NK-92 treated with Interleukin-12 subunit alpha and Interleukin-12 subunit beta, amount 100 ng/mL, for 24 hours (cell line): ENCODE results near the gene PTPRG.
"Not testable (repeated sequence)": the region's sequence is repeated elsewhere in the genome, so short reads cannot be mapped to it uniquely, and the experiment has no call there.

Experiments used
- DNase-seq: peaks from one replicate; lab custom pipeline; 2025; lab: John Stamatoyannopoulos, UW

Gene PTPRG

DNA sequence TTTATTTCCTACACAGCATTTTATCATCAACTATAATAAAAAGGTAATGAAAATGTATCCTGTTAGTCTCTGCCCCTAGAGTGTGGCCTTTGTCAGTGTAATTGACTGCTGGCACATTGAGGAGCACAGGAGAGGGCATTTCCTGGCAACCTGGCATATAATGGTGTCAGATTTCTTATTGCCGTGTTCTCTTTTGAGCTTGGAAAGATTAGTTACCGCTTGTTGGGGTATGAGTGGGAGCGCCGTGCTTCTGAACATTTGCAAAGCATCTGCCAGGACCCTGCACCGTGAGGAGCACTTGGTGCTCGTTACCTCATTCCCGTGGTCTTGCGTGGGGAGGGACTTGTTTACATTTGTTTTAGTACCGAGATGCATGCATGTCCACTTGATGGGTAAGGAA lies 124.4 kb downstream of the PTPRG start:
- no peak for DNase-seq

DNA sequence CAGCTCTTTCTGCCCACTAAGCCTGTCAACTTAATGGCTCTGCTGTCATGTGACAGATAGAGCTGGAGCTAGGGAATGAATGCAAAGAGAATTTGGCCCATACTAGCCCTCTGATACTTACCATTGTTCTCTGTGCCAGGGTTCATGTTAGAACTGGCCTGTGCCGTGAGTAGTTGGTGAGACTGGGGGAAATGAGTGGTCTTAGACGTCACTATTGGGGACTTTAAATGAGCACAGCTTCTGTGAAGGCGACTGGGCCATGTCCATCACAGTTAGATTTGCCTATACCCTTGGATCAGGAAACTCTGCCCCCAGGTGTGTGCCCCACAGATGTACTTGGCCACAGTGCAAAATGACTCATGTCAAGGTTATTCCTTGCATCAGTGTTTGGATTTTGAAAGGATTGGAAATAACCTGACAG lies 124.9 kb downstream of the PTPRG start:
- no peak for DNase-seq

DNA sequence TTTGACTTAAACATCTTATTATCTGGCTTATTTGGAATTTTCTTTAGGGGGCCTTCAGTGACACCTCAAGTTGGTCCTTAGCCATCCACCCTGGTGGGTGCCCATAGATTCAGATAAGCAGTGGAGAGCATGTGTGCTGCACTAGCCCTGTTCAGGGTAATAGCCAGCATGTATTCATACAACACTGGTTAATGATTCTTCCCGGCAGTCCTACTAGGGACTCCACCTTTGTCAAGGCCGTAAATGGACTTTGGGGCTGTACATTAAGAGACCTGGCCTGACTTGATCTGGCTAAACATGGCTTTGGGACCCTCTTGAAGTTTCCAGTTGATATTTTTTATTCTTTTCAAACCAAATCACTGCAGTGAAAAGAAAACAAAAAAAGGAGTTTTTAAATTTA lies 125.8 kb downstream of the PTPRG start:
- no peak for DNase-seq

DNA sequence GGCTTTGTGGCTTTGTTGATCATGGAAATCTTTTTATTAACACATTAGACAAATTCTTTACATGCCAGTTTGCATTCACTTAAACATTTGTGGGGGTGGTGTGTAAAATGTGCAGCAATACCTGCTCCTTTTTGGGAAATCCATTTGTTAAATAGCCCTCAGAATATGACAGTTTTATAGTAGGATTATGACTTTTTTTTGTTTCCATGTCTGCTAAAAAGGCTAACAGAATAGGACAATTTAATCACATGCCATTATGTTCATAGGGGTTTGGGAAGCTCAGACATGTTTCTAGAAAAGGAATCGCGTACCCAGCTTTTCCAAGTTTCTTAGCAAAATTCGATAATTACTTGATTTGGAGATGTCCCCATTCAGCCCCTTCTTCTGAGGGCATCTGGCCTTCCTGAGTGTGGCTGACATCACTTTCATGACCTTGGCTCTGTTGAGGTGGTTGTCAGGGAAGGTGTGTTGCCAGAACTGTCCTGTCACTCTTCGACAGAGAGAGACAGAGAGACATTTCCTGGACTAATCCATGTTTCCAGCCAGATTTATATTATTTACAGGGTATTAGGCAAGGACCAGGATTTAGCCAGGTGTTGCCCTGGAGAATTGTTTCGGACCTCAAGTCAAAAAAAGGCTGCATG lies 126.4 kb downstream of the PTPRG start:
- no peak for DNase-seq

DNA sequence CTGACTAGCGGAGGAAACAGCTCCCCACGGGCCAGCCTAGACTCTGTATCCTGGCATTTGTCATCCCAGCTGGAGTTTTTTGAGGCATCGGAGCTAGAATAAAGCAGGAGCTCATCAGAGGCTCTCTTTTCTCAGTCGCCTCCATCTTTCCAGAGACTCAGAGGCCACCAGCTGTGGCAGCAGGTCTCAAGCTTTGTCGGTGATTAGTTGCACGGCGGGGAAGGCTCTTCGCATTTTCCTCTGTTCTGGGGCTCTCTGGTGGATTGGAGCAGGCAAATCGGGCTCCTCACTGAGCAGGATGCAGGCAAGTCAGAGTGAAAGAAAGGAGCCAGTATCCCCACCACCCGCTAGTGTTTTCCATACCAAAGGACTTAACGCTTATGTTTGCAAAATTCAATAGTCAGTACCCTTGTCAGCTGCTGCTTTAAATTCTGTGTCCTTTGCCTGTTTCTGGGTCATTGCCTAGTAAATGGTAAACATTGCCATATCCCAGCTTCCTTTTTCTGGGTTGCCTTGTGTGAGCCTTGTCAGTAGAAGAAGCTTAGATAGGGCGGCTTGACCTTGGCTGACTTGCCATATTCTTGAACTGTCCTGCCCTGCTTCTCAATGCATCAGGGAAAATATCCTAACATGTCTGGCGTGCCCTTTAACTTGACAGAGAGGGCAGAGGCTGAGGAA lies 127.1 kb downstream of the PTPRG start:
- DNase-seq: no peak

DNA sequence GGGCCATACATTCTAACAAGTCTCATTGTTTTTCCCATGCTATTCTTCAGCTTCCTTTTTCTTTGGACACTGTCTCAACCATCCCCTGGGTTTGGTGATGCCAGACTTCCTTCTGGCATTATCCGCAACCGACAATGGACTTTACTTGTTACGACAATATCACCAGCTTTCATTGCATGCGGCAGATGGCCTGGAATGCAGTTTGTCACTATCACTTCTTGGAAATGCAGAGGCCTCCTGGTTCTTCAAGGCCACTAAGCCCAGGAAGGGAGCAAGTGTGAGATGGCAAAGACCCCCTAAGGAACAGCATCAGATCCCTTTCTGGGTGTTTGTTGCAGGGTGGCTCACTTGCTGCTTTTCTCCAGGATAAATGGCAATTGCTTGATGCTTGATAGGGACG lies 128.6 kb downstream of the PTPRG start:
- DNase-seq: no peak

DNA sequence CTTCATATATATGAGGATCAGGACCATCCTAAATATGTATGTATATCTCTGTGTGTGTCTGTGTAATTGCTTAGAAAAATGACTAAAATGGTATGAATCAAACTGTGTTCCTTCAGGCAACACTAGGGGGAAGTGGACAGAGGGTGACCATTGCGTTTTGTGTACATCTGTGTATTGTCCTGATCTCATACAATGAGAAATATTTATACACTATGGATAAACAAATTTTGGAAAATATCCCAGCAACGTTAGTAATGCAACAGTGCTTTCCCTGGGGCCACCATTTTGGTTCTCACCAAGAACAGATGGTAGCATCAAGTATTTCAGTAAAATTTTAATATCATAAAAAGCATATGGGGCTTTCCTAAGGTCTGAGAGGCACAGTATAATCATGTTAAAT lies 130.1 kb downstream of the PTPRG start:
- no peak for DNase-seq

DNA sequence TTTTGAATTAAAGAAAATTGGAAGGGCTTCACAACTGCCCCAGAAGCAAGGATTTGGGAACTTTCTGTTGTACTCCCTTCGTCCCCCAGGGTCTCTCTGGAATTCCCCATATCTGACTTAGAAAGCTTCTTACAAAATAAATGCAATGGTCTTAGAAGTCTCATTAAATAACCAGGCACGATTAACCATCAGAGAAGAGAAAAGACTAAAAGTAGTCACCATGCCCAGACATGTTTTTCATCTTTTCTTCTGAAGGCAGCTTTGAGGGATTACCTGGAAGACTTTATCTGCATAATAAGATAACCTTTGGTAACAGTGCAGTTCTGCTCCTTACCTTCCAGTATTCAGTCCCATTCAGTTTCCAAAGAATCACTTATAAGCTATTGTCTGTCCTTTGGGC lies 135.9 kb downstream of the PTPRG start:
- no peak for DNase-seq

DNA sequence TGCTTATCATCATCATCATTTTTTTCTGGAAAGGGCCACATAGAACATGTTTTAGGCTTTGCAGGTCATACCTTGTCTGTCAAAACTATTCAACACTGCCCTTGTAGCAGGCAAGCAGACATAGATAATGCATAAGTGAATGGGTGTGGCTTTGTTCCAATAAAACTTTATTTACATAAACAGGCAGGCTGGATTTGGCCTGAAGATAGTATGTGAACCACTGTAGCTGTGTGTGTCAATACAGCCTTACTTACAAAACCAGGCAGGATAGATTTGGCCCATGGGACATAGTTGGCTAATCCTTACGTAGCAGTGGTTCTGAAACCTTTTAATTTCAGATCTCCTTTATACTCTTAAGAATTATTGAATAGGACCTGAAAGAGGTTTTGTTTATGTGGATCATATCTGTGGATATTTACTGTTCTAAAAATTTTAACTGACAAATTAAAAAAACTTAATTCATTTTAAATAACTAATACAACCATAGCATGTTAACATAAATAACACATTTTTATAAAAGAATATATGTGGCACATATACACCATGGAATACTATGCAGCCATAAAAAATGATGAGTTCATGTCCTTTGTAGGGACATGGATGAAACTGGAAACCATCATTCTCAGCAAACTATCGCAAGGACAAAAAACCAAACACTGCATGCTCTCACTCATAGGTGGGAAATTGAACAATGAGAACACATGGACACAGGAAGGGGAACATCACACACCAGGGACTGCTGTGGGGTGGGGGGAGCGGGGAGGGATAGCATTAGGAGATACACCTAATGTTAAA lies 137.1 kb downstream of the PTPRG start:
- not testable (repeated sequence) for DNase-seq

DNA sequence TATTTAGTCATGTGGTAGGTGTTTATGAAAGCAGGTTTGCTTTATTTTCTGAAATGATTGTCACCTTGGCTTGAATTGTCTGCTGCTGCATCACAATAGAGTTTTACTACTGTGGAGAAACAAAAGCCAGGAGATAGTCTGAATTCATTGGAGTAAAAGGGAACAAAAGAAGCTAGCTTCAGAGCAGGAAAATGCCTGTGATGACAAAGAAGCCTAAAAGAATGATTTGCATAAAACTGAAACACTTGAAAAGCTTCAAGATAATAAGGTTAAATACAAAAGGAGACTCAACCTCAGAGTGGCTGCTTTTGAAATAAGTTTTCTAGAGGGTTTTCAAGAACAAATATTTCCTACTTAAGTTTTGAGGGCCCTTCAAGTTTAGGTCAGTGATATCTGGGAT lies 138.3 kb downstream of the PTPRG start:
- DNase-seq: no peak

DNA sequence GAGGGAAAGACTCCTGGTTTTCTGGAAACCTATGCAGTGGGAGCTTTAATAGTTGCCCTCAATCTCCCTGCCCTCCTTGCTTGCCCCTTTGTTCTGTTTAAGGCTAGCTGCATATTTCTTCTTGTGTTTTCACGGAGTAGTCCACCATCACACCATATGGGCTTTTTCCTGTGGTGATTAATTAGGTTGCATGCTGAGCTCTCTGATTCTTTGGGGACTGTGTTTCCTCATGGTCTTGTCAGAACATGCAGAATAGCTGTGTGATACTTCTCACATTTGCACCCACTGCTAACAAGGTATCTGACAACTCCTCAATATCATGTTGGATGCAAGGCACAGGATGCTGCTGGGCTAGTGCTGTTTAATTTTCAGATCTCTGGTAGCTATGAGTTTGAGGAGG lies 139.6 kb downstream of the PTPRG start:
- no peak for DNase-seq

DNA sequence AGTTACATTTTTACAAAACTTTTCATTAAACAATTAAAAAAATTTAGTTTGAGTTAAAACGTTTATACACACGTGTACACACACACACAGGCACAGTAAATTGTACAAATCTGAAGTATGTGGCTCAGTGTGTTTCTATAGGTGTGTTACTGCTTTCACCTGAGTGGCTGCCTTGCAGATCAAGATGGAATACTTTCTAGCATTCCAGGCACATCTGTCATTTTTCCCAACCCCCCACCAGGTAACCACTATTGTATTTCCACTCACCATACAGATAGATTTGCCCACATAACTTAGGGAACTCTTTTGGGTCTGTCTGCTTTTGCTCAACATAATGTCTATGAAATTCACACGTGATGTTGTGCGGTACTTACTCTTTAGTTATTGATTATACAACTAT lies 141.1 kb downstream of the PTPRG start:
- no peak for DNase-seq

DNA sequence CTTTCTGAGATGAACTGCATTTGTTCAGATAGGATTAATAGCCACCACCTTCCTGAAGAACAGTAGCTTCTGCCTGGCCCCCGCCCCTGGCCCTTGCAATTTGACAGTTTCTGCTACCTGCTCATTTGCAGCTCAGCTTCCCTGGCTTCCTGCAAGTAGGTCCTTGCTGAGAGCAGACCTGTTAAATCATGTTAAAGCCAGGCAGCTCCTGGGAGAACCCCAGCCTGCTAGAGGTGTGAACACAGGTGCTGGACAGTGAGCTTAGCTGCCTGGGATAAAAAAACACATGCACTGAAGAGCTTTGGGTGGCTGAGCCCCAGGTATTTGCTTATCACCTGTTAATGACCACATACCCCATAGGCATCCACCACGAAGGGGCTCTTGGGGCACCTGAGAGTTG lies 143.4 kb downstream of the PTPRG start:
- no peak for DNase-seq

DNA sequence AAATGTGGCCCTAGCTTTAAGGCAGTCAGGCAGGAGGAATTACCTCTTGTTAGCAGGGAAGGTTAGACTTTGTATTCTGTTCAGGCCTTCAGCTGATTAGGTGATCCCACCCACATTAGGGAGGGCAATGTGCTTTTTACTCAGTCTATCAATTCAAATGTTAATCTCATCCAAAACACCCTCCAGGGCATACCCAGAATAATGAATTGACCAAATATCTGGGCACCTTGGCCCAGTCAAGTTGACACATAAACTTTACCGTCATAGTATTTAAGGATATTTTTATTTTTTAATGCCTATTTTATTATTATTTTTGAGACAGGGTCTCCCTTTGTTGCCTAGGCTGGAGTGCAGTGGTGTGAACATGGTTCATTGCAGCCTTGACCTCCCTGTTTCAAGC lies 146.1 kb downstream of the PTPRG start:
- no peak for DNase-seq

DNA sequence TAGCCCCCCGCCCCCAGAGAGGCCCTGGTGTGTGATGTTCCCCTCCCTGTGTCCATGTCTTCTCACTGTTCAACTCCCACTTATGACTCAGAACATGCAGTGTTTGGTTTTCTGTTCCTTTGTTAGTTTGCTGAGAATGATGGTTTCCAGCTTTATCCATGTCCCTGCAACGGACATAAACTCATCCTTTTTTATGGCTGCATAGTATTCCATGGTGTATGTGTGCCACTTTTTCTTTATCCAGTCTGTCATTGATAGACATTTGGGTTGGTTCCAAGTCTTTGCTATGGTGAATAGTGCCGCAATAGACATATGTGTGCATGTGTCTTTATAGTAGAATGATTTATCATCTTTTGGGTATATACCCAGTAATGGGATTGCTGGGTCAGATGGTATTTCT lies 149.5 kb downstream of the PTPRG start:
- DNase-seq: not testable (repeated sequence)

DNA sequence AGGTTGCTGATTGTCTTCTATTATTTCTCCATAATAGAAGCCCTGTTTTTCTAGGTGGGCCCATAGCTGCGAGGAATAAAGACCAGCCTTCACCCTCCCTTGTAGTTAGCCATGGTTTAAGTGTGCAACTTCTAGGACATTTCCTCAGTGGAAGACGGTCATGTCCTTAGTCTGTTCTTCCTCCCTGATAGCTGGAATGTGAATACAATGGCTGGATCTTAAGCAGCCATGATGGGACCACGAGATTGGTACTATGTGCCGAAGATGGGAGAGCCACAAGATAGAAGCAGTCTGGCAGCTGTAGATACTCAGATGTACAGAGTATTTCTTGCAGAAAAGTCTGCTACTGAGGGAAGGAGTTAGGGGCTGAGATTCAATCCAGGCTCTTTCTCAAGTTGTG lies 152.9 kb downstream of the PTPRG start:
- DNase-seq: no peak

DNA sequence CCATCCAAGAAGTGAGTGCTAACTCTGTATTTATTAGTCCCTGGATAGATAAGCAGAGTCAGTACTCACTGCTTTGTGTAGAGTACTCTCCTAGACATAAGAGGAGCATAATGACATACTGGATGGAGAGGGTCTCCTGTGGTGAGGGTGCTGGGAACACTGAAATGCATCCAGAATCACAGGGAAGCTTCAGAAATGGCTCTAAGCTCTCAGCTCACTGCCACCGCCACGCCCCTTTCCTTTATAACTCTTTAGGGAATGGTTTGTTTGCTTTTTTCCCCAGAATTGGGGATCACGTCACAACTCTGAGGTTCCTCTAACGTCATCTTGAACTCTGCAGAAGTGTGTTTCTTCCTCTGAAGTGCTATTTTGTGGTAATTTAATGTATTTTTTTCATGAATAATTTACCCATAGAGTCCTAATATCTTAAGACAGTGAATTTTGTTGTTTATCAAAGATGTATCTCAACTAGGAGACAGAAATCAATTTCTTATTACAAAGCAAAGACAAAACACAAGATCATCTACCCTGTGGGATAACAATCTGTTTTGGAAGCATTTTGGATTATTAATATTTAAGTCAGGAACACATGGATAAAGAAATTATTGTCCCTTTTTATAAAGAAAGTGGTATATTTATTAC lies 154.6 kb downstream of the PTPRG start:
- no peak for DNase-seq

DNA sequence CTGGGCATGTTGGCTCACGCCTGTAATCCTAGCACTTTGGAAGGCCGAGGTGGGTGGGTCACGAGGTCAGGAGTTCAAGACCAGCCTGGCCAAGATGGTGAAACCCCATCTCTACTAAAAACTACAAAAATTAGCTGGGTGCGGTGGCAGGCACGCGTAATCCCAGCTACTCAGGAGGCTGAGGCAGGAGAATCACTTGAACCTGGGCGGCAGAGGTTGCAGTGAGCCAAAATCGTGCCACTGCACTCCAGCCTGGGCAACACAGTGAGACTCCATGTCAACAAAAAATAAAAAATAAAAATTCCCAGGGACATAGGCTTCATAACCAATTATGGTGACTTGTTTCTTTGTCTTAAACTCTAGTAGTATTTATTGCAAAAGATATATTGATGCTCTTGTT lies 155.3 kb downstream of the PTPRG start:
- DNase-seq: not testable (repeated sequence)

DNA sequence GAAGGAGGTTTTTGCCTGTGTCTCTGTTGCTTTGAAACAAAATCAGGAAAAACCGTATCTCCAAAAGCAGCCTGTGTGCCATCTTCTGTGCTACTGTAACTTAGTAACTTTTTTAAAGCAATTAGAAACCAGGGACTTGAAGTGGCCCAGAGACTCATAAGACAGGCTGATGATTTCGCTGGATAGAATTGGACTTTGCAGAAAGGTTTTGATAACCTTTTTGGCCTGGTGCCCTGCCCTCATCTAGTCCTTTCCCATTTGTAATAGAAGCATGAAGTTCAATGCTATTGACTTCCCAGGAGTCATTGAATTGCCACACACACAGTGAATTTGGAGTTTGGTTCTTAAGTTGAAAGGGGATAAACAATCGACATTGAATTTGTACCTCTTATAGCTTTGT lies 157.2 kb downstream of the PTPRG start:
- DNase-seq: no peak

DNA sequence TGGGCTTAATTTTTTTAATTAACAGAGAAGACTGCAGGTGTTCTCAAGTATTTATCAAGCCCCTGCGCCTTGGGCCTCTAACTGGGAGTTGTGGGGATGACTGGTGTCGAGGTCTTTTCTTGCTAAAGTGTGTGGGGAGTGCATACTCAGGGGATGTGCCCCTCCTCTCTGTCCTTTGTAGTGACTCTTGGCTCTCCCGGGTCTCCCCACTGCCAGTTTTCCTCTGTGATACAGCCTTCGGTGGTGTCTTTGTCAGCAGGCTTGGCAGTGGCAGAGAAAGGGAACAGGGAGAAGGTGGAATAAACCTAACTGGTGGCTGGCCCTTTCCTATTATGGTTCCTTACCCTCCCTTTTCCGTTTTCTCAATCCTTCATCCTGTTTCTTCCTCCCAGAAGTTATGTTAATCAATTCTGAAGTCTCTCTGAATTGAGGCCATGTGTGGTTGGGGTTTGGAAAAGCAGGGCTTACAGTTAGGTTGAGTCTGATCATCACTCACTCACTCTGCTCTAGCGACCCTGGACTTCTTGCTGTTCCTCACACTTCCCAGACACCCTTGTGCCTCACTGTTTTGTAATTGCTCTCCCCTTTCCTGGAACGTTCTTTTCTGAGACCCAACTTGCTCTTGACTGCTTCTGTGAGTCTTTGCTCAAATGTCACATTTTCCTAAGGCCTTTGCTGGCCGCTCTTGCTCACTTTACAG lies 158.1 kb downstream of the PTPRG start:
- DNase-seq: no peak

DNA sequence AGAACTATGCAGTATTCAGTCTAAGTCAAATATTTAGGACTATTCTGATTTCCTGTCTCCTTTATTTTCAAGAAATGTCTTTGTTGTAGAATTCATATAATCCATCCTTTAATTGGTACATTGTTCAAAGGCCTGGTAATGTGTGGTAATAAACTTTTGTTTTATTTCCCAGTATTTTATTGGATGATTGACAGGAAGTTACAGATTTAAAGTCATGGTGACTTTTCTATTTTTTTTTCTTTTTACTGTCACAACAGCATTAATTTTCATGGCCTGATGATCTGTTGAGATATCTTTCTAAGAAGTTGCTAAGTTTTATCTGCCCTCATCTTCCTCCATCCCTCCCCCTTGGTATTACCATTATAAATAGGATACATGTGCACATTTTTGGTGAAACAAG lies 161.7 kb downstream of the PTPRG start:
- no peak for DNase-seq

DNA sequence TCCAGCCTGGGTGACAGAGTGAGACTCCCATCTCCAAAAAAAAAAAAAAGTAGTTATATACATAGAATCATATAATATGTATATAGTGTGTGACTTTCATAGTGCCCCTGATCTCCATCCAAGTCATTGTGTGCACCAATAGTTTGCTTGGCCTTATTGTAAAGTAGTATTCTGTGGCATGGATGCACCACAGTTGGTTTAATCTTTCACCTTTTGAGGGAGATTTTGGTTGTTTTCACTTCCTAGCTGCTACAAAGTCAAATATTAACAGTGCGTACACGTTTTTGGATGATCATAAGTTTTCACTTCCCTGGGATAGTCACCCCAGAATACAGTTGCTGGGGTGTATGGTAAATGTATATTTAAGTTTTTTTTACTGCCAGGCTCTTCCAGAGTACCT lies 162.8 kb downstream of the PTPRG start:
- DNase-seq: no peak
